NOMO-1 (cell line): Measurements from ENCODE around the gene STX4.
A peak's percentile ranks its signal among the peaks of the same experiment; 100 is the strongest.
"Not testable (repeated sequence)": the region's sequence is repeated elsewhere in the genome, so short reads cannot be mapped to it uniquely, and the experiment has no call there.

Experiments
- DNase-seq, 2 experiments: peaks; one replicate each; lab custom pipeline; 2025; ENCODE audit not compliant: unreplicated experiment in 2 of 2; lab: John Stamatoyannopoulos, UW

STX4 gene

GRCh38 chr16:30998852-30999761 is 34.3 kb upstream of the STX4 start:
- DNase-seq: no peak

GRCh38 chr16:31000671-31001382 is 32.5 kb upstream of the STX4 start:
- peak in 1 of 2 experiments; percentile 5 for DNase-seq

GRCh38 chr16:31001507-31002249 is 31.7 kb upstream of the STX4 start:
- DNase-seq: no peak

GRCh38 chr16:31002250-31002700 is 31.1 kb upstream of the STX4 start:
- DNase-seq: no peak

GRCh38 chr16:31002862-31003341 is 30.5 kb upstream of the STX4 start:
- no peak for DNase-seq

- DNase-seq: no peak
Observed at GRCh38 chr16:31003744-31004143, 29.6 kb upstream of the STX4 start.

- no peak for DNase-seq
Observed at GRCh38 chr16:31004658-31005057, 28.7 kb upstream of the STX4 start.

GRCh38 chr16:31005350-31006085 is 27.8 kb upstream of the STX4 start:
- no peak for DNase-seq

GRCh38 chr16:31006086-31006385 is 27.3 kb upstream of the STX4 start:
- no peak for DNase-seq

- no peak for DNase-seq
Observed at GRCh38 chr16:31006589-31006988, 26.8 kb upstream of the STX4 start.

- DNase-seq: no peak
Observed at GRCh38 chr16:31007684-31008083, 25.7 kb upstream of the STX4 start.

- DNase-seq: no peak
Observed at GRCh38 chr16:31008149-31008548, 25.2 kb upstream of the STX4 start.

- no peak for DNase-seq
Observed at GRCh38 chr16:31008551-31008950, 24.8 kb upstream of the STX4 start.

GRCh38 chr16:31009120-31009519 is 24.2 kb upstream of the STX4 start:
- DNase-seq: no peak

GRCh38 chr16:31009894-31010584 is 23.3 kb upstream of the STX4 start:
- DNase-seq: no peak

GRCh38 chr16:31010585-31011325 is 22.6 kb upstream of the STX4 start, which contains the start of gene STX1B:
STX1B (minus strand) TSS chr16:31010638; CDS start chr16:31010396, 242 bp downstream.
- DNase-seq: no peak

GRCh38 chr16:31011815-31012214 is 21.5 kb upstream of the STX4 start:
- DNase-seq: not testable (repeated sequence)

GRCh38 chr16:31013292-31013691 is 20.1 kb upstream of the STX4 start:
- not testable (repeated sequence) for DNase-seq

GRCh38 chr16:31016018-31016417 is 17.3 kb upstream of the STX4 start:
- no peak for DNase-seq
